H54 (cell line): ENCODE data around the gene GPR18.
"Not testable (repeated sequence)": the region's sequence is repeated elsewhere in the genome, so short reads cannot be mapped to it uniquely, and the experiment has no call there.

Experiments used
- DNase-seq: peaks from one replicate; pipeline ENCODE4 v3.0.0; 2011; ENCODE audit warnings: low spot score, mixed read lengths; ENCODE audit not compliant: insufficient read length
- FAIRE-seq: peaks from 3 replicates; lab custom pipeline; 2011; peaks lifted over from hg19 to GRCh38; lab: Jason Lieb, UNC
- POLR2A ChIP-seq: IDR thresholded peaks from 2 replicates; pipeline ENCODE4 v1.6.1; 2011; ENCODE audit warnings: low read depth, mild to moderate bottlenecking, low read length

Gene GPR18

GRCh38 chr13:99251921-99252320 lies 6.3 kb downstream of the GPR18 start:
- DNase-seq (no peak), FAIRE-seq (no peak)
- TF ChIP-seq POLR2A = no peak

- FAIRE-seq (peak; percentile 92), DNase-seq (no peak)
- TF ChIP-seq POLR2A = no peak
Observed at GRCh38 chr13:99250982-99251825, 7.0 kb downstream of the GPR18 start.

GRCh38 chr13:99249606-99250005 lies 8.6 kb downstream of the GPR18 start:
- FAIRE-seq = peak; percentile 43
- DNase-seq = not testable (repeated sequence)

- not testable (repeated sequence) for DNase-seq, FAIRE-seq
Observed at GRCh38 chr13:99249178-99249577, 9.0 kb downstream of the GPR18 start.

- TF ChIP-seq POLR2A = no peak
- no peak for DNase-seq
- peak; percentile 94 for FAIRE-seq
Observed at GRCh38 chr13:99246100-99246499, 12.1 kb downstream of the GPR18 start.

- no peak for TF ChIP-seq POLR2A
- FAIRE-seq = no peak
- no peak for DNase-seq
Observed at GRCh38 chr13:99237981-99238662, 20.1 kb downstream of the GPR18 start.

GRCh38 chr13:99231721-99232120 lies 26.5 kb downstream of the GPR18 start:
- FAIRE-seq (peak; percentile 41), DNase-seq (no peak)
- TF ChIP-seq POLR2A = no peak

GRCh38 chr13:99230991-99231390 lies 27.2 kb downstream of the GPR18 start:
- DNase-seq (no peak), FAIRE-seq (peak; percentile 30)
- TF ChIP-seq POLR2A = no peak

GRCh38 chr13:99230588-99230987 lies 27.6 kb downstream of the GPR18 start:
- FAIRE-seq, DNase-seq: not testable (repeated sequence)

- peak; percentile 96 for FAIRE-seq
- peak; percentile 63 for DNase-seq
- TF ChIP-seq POLR2A = no peak
Observed at GRCh38 chr13:99228737-99229691, 29.2 kb downstream of the GPR18 start.

GRCh38 chr13:99227909-99228688 lies 30.1 kb downstream of the GPR18 start:
- FAIRE-seq = peak; percentile 67
- TF ChIP-seq POLR2A = no peak
- DNase-seq = no peak

- peak; percentile 73 for FAIRE-seq
Observed at GRCh38 chr13:99227331-99227900, 30.8 kb downstream of the GPR18 start.

GRCh38 chr13:99226513-99226912 lies 31.7 kb downstream of the GPR18 start:
- FAIRE-seq (peak; percentile 27), DNase-seq (no peak)
- TF ChIP-seq POLR2A = no peak

More at GRCh38 chr13:99227331-99227900, 30.8 kb downstream of the GPR18 start:
- TF ChIP-seq POLR2A = no peak
- DNase-seq = no peak
